Loucy (cell line): Measurements from ENCODE around the gene KLHDC3.
"Not testable (repeated sequence)": the region's sequence is repeated elsewhere in the genome, so short reads cannot be mapped to it uniquely, and the experiment has no call there.

ENCODE experiments used
- H2AFZ ChIP-seq: fragments of 200-600 bp; sonication (generic); 2 replicates; pipeline ENCODE4 v1.6.0; 2016; ENCODE audit warnings: antibody characterized with exemption, mild to moderate bottlenecking, low read length, moderate library complexity
- H3F3A ChIP-seq: fragments of 200-600 bp; 2 replicates; pipeline ENCODE4 v1.6.0; 2016; ENCODE audit warnings: antibody characterized with exemption, low read depth, mild to moderate bottlenecking
- H3K27me3 ChIP-seq: fragments of 200-600 bp; sonication (generic); 2 replicates; pipeline ENCODE4 v1.6.1; 2014; ENCODE audit warnings: low read length, mild to moderate bottlenecking; ENCODE audit not compliant: insufficient read depth, poor library complexity, severe bottlenecking
- H3K36me3 ChIP-seq: fragments of 200-600 bp; sonication (generic); 2 replicates; pipeline ENCODE4 v1.6.1; 2016; ENCODE audit warnings: low read length; ENCODE audit not compliant: insufficient read depth
- H3K4me1 ChIP-seq: fragments of 200-600 bp; sonication (generic); 2 replicates; pipeline ENCODE4 v1.5.1; 2014; ENCODE audit warnings: low read length, mild to moderate bottlenecking; ENCODE audit not compliant: insufficient read depth, poor library complexity, severe bottlenecking
- H3K4me2 ChIP-seq: fragments of 200-600 bp; sonication (generic); 2 replicates; pipeline ENCODE4 v1.6.0; 2014; ENCODE audit warnings: antibody characterized with exemption, low read length, low read depth, mild to moderate bottlenecking; ENCODE audit not compliant: poor library complexity, severe bottlenecking
- H3K4me3 ChIP-seq: fragments of 200-600 bp; sonication (generic); 2 replicates; pipeline ENCODE4 v1.5.1; 2014; ENCODE audit warnings: low read length, mild to moderate bottlenecking, mixed read lengths; ENCODE audit not compliant: poor library complexity, severe bottlenecking
- H3K79me2 ChIP-seq: fragments of 200-600 bp; sonication (generic); 2 replicates; pipeline ENCODE4 v1.6.1; 2014; ENCODE audit warnings: low read length; ENCODE audit not compliant: insufficient read depth
- H3K9ac ChIP-seq: fragments of 200-600 bp; sonication (generic); 2 replicates; pipeline ENCODE4 v1.6.0; 2014; ENCODE audit warnings: mild to moderate bottlenecking, low read depth, low read length, moderate library complexity; ENCODE audit not compliant: poor library complexity, severe bottlenecking
- H3K9me2 ChIP-seq: fragments of 200-600 bp; sonication (generic); replicated peaks from 2 replicates; pipeline ENCODE4 v1.6.1; 2016; ENCODE audit warnings: low read depth, low read length, mixed read lengths
- H3K9me3 ChIP-seq: fragments of 200-600 bp; sonication (generic); 2 replicates; pipeline ENCODE4 v1.6.1; 2014; ENCODE audit warnings: mild to moderate bottlenecking, antibody characterized with exemption, low read length, low read depth; ENCODE audit not compliant: insufficient read depth
- H4K20me1 ChIP-seq: fragments of 200-600 bp; sonication (generic); 2 replicates; pipeline ENCODE4 v1.6.0; 2014; ENCODE audit warnings: antibody characterized with exemption, low read length, mild to moderate bottlenecking; ENCODE audit not compliant: insufficient read depth, poor library complexity, severe bottlenecking
- EZH2phosphoT487 ChIP-seq: fragments of 200-600 bp; IDR thresholded peaks from 2 replicates; pipeline ENCODE4 v1.6.1; 2018; ENCODE audit warnings: antibody characterized with exemption, mild to moderate bottlenecking, moderate library complexity, borderline replicate concordance
- TF ChIP-seq, protein P1 (sequence below): fragments of 200-600 bp; sonication (generic); conservative IDR thresholded peaks from 2 replicates; pipeline ENCODE4 v1.5.1; 2014; ENCODE audit warnings: mild to moderate bottlenecking, antibody characterized with exemption, low read length

The KLHDC3 gene

GRCh38 chr6:43040542-43041257 is 26.7 kb downstream of the KLHDC3 start:
- Histone ChIP-seq H3K9ac (no peak overlapping the region), H3K4me3 (no peak overlapping the region), H3K9me2 (no peaks in the 10 kb centered on the region), H3K79me2 (no peaks in the 10 kb centered on the region), H4K20me1 (no peaks in the 10 kb centered on the region), H3K4me2 (no peak overlapping the region), H3K4me1 (no peaks in the 10 kb centered on the region), H2AFZ (no peak overlapping the region), H3K36me3 (peaks cover 11% of the 10 kb centered on the region; the same call in 1 of the 2 replicates), H3K9me3 (no peaks in the 10 kb centered on the region), H3F3A (no peaks in the 10 kb centered on the region), H3K27me3 (no peaks in the 10 kb centered on the region)
- no peak for TF ChIP-seq EZH2phosphoT487
- TF ChIP-seq, protein P1, sequence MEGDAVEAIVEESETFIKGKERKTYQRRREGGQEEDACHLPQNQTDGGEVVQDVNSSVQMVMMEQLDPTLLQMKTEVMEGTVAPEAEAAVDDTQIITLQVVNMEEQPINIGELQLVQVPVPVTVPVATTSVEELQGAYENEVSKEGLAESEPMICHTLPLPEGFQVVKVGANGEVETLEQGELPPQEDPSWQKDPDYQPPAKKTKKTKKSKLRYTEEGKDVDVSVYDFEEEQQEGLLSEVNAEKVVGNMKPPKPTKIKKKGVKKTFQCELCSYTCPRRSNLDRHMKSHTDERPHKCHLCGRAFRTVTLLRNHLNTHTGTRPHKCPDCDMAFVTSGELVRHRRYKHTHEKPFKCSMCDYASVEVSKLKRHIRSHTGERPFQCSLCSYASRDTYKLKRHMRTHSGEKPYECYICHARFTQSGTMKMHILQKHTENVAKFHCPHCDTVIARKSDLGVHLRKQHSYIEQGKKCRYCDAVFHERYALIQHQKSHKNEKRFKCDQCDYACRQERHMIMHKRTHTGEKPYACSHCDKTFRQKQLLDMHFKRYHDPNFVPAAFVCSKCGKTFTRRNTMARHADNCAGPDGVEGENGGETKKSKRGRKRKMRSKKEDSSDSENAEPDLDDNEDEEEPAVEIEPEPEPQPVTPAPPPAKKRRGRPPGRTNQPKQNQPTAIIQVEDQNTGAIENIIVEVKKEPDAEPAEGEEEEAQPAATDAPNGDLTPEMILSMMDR: no peak

- H3K36me3 ChIP-seq, H3K79me2 ChIP-seq, H3K4me1 ChIP-seq, H2AFZ ChIP-seq, H3K4me2 ChIP-seq, H3K9me3 ChIP-seq, H3K9me2 ChIP-seq, H3K4me3 ChIP-seq, H3K27me3 ChIP-seq, H3F3A ChIP-seq, H4K20me1 ChIP-seq, H3K9ac ChIP-seq: not testable (repeated sequence)
Observed at GRCh38 chr6:43041475-43041874, 27.4 kb downstream of the KLHDC3 start.

- Histone ChIP-seq H3K27me3 (no peaks in the 10 kb centered on the region), H3K4me2 (no peak overlapping the region), H2AFZ (no peak overlapping the region), H3K4me3 (no peak overlapping the region), H3K9me3 (no peaks in the 10 kb centered on the region), H3K79me2 (no peaks in the 10 kb centered on the region), H4K20me1 (no peaks in the 10 kb centered on the region), H3K9ac (no peak overlapping the region), H3K9me2 (no peaks in the 10 kb centered on the region), H3K36me3 (no peaks in the 10 kb centered on the region; the same call in 1 of the 2 replicates), H3F3A (no peaks in the 10 kb centered on the region), H3K4me1 (no peaks in the 10 kb centered on the region)
- TF ChIP-seq, protein P1: no peak
- no peak for TF ChIP-seq EZH2phosphoT487
Observed at GRCh38 chr6:43043310-43043709, 29.3 kb downstream of the KLHDC3 start.

DNA sequence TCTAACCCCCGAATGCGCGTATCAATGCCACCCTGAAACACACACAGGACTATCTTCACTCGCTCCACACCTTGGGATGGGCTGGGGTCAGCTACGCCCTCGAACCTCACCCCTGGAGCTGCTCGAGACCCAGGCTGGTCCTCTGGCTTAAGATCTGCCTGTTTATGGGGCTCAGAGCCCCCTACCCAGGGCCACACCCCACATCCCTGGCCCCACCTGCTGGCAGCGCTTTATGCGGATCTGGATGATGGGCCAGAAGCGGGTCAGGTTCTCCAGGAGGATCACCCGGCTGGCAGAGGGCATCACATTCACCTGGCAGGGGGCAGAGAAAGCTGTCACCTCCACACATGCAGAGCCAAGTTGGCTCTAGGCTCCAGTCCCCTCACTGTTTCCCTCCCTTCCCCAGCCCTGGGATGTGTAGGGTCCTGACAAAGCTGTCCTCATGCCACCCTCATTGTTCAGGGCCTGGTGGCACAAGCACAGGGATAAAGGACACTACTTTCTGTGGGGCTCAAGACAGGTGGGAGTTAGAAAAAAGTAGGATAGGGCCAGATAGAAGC is 31.4 kb downstream of the KLHDC3 start:
- Histone ChIP-seq H3K4me1 (peaks cover 4% of the 10 kb centered on the region), H3K9ac (no peak overlapping the region), H3K9me3 (no peaks in the 10 kb centered on the region), H4K20me1 (no peaks in the 10 kb centered on the region), H3K4me2 (no peak overlapping the region), H3K79me2 (no peaks in the 10 kb centered on the region), H3F3A (no peaks in the 10 kb centered on the region), H3K27me3 (no peaks in the 10 kb centered on the region), H3K36me3 (peaks cover 3% of the 10 kb centered on the region; the same call in 1 of the 2 replicates), H3K9me2 (no peaks in the 10 kb centered on the region), H2AFZ (no peak overlapping the region), H3K4me3 (no peak overlapping the region)
- TF ChIP-seq, protein P1: no peak
- no peak for TF ChIP-seq EZH2phosphoT487
